HG03159 (cell line): Measurements from ENCODE around the gene ZMYND8.
A peak's percentile ranks its signal among the peaks of the same experiment; 100 is the strongest.
"Not testable (repeated sequence)": the region's sequence is repeated elsewhere in the genome, so short reads cannot be mapped to it uniquely, and the experiment has no call there.

Experiments
- ATAC-seq: cut with Tn5 transposase; IDR thresholded peaks from one replicate; pipeline ENCODE4 v1.9.1; 2021; ENCODE audit warnings: mild to moderate bottlenecking, moderate library complexity; ENCODE audit not compliant: unreplicated experiment

Gene ZMYND8

GRCh38 chr20:47290666-47291430 is 65.7 kb downstream of the ZMYND8 start:
- no peak for ATAC-seq

GRCh38 chr20:47290008-47290407 is 66.5 kb downstream of the ZMYND8 start:
- no peak for ATAC-seq

GRCh38 chr20:47289096-47289495 is 67.4 kb downstream of the ZMYND8 start:
- no peak for ATAC-seq

DNA sequence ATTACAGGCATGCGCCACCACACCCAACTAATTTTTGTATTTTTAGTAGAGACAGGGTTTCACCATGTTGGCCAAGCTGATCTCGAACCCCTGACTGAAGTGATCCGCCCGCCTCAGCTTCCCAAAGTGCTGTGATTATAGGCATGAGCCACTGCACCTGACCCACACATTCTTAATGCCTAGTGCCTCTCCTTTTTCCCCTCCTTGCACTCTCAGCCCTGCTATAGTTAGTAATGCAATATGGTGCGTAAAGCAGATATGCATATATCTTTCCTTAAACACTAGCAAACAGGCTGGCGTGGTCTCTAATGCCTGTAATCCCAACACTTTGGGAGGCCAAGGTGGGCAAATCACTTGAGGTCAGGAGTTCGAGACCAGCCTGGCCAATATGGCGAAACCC is 68.0 kb downstream of the ZMYND8 start:
- ATAC-seq: not testable (repeated sequence)

DNA sequence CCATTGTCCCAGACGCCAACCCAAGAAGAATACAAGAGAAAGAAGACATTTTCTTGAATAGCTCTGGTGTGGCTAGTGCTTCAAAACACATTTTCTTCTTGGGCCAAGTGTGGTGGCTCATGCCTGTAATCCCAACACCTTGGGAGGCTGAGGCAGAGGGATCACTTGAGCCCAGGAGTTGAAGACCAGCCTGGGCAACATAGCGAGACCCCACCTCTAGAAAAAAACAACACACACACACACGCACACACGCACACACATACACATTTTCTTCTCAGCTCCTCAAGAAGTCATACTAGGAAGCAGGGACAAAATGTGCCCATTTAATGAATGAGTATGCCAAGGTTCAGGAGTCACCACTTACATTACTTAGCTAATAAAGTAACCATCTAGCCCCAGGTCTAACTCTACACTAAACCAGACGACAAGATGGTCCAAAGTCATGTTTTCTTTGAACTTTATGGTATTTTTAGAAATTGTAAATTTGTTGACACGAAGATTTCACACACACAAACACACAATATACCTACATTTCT is 68.8 kb downstream of the ZMYND8 start:
- no peak for ATAC-seq

DNA sequence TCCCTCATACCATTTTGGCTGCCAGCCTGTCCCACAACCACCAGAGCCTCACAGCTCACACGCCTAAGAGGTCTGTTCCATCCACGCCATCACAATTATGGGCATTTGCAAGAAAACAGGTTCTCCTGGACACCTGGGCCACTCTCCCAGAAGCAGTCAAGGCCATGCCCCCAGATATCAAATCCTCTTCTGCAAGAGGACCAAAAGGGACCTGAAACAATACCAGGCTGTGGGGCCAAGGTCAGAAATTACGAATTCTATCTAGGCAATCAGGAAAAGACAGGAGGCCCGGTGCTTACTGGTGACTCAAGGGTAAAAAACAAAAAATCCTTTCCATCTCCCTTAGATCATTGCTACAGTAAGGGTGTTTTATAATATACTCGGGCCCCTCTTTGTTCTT is 69.8 kb downstream of the ZMYND8 start:
- ATAC-seq: no peak

DNA sequence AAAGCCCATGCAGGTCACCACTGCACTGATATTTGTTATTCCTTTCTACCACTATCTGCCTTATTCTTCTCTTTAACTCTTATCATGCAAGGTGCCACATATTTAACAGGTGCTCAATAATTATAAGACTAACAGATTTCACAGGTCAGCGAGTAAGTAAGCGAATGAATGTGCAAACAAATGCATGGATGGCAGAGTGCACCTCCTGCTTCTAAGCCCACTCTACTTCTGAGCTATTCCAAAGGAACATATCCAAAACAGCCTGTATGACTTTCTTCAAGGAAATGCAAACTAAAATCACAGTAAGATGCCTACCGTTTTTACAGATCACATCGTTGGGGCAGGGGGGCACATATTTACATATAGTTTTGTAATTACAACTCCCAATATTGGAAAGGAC is 71.3 kb downstream of the ZMYND8 start:
- no peak for ATAC-seq

- ATAC-seq: no peak
Observed at GRCh38 chr20:47284373-47284772, 72.1 kb downstream of the ZMYND8 start.

GRCh38 chr20:47283411-47283810 is 73.1 kb downstream of the ZMYND8 start:
- no peak for ATAC-seq

GRCh38 chr20:47282864-47283263 is 73.6 kb downstream of the ZMYND8 start:
- no peak for ATAC-seq

GRCh38 chr20:47281376-47281775 is 75.1 kb downstream of the ZMYND8 start:
- ATAC-seq: no peak

- ATAC-seq: no peak
Observed at GRCh38 chr20:47280668-47281067, 75.8 kb downstream of the ZMYND8 start.

GRCh38 chr20:47280228-47280627 is 76.3 kb downstream of the ZMYND8 start:
- ATAC-seq: no peak

GRCh38 chr20:47278907-47279348 is 77.6 kb downstream of the ZMYND8 start:
- no peak for ATAC-seq

DNA sequence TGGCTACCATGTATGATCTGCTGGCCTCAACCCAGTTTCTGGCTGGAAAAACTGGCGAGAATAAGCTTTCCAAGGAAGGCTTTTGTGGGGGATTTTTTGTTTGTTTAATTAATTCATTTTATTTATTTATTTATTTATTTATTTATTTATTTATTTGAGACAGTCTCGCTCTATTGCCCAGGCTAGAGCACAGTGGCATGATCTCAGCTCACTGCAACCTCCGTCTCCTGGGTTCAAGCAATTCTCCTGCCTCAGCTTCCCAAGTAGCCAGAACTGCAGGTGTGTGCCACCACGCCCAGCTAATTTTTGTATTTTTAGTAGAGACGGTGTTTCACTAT is 79.0 kb downstream of the ZMYND8 start:
- not testable (repeated sequence) for ATAC-seq

DNA sequence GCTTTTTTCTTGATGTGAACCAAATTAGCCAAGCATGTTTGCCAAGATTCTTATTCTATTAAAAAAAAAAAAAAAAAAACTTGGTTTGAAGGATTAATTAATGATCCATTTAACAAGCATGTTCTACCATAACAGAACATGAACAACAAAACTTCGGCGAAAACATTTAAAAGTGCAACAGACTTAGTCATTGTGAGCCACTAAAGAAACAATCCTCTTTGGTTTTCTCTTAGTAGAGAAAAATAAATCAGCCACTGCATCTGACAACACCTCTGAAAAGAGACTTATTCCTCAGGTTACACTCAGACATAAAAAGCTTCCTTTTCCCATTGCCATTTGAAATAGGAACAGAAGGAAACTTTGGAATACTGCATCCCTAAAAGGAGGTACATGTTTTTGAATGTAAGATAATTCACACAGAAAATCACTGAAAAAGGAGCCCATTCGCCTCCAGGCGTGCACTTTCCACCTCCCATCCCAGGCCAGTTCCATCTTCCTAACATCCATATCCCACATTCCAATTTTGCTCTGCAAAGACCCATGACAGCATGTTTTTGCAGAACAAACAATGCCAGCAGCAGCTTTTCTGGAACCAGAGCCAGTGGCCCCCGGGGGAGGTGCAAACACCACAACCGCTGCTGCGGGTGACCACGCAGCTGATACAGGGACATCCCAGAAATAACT is 79.5 kb downstream of the ZMYND8 start:
- ATAC-seq: no peak

- no peak for ATAC-seq
Observed at GRCh38 chr20:47276251-47276650, 80.2 kb downstream of the ZMYND8 start.

GRCh38 chr20:47275548-47275947 is 81.0 kb downstream of the ZMYND8 start:
- no peak for ATAC-seq

GRCh38 chr20:47274401-47275108 is 81.9 kb downstream of the ZMYND8 start:
- ATAC-seq: peak; percentile 78

GRCh38 chr20:47273591-47274235 is 82.8 kb downstream of the ZMYND8 start:
- ATAC-seq: no peak
